Measurements from ENCODE around the gene GDF3. TPM values are rescaled to one million over a fixed set of nuclear protein-coding genes. Genes with fewer than 3 reads are reported as not detected.
"Not testable (repeated sequence)": the region's sequence is repeated elsewhere in the genome, so short reads cannot be mapped to it uniquely, and the experiment has no call there.

GDF3 gene
- total RNA-seq: not detected in 2 replicates

GRCh38 chr12:7695566-7696197, at the start of gene GDF3:
Gene GDF3 (minus strand): TSS chr12:7695775. CDS start chr12:7695728, 47 bp downstream.
- no peak for DNase-seq (ENCODE audit: low read depth)

GRCh38 chr12:7732993-7733392, 37.4 kb upstream of the GDF3 start:
- TF ChIP-seq CTCF (IDR thresholded peaks at IDR 0.05; ENCODE audit: insufficient read depth, low read length, poor library complexity, severe bottlenecking): no peak
- Histone ChIP-seq H3K4me3 (ENCODE audit: low read depth, low read length) (no peak overlapping the region), H3K36me3 (ENCODE audit: control insufficient read depth, insufficient read depth, low read length) (no peaks in the 10 kb centered on the region), H3K27me3 (ENCODE audit: control insufficient read depth, insufficient read depth, low read length) (no peaks in the 10 kb centered on the region)
- no peak for DNase-seq (ENCODE audit: low read depth)

More at GRCh38 chr12:7695566-7696197, at the start of gene GDF3:
- no peak for TF ChIP-seq CTCF (IDR thresholded peaks at IDR 0.05; ENCODE audit: insufficient read depth, low read length, poor library complexity, severe bottlenecking)
- Histone ChIP-seq H3K27me3 (ENCODE audit: control insufficient read depth, insufficient read depth, low read length) (no peaks in the 10 kb centered on the region), H3K4me3 (ENCODE audit: low read depth, low read length) (no peak within 1 kb of the TSS), H3K36me3 (ENCODE audit: control insufficient read depth, insufficient read depth, low read length) (no peaks in the 10 kb centered on the region)

GRCh38 chr12:7731486-7731885, 35.9 kb upstream of the GDF3 start:
- TF ChIP-seq CTCF (IDR thresholded peaks at IDR 0.05; ENCODE audit: insufficient read depth, low read length, poor library complexity, severe bottlenecking): no peak
- Histone ChIP-seq H3K4me3 (ENCODE audit: low read depth, low read length) (no peak overlapping the region), H3K27me3 (ENCODE audit: control insufficient read depth, insufficient read depth, low read length) (no peaks in the 10 kb centered on the region), H3K36me3 (ENCODE audit: control insufficient read depth, insufficient read depth, low read length) (no peaks in the 10 kb centered on the region)
- DNase-seq (ENCODE audit: low read depth): no peak

DNA sequence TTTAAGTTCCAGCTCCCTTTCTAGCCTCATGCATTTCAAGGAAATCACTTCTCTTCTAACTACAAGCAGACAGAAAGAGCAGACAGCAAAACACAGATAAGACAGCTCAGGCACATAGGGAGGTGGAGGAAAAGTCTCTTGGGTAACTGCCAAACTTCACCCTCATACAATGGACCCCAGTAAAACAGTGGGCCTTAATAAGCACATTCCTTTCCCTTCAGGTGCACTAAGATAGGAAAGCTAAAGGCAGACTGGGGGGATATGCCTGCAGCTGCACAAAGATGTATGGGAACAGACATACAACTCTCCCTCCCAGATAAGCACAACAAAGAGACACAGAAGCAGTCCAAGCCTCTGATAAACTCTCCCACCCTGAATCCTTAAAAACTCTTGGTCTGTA, 35.4 kb upstream of the GDF3 start:
- not testable (repeated sequence) for DNase-seq (ENCODE audit: low read depth); H3K4me3 ChIP-seq (ENCODE audit: low read depth, low read length); H3K36me3 ChIP-seq (ENCODE audit: control insufficient read depth, insufficient read depth, low read length); H3K27me3 ChIP-seq (ENCODE audit: control insufficient read depth, insufficient read depth, low read length)

DNA sequence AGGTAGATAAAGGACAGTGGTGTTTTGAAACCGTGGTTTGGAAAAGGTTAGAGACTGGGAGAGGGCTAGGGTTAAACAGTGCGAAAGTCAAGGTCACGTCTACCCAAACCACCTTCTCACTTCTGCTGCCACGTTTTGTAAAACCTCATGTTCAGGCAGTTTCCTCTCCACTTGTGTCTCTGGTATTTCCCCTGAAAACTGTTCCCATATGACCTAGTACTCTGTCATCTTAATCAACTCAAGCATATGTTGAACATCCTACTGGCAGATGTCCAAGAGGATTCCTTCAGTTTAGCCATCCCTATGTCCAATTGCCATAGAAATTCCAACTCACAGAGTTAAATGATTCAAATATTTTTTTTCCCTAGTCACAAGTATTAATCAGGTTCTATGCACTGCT, 34.2 kb upstream of the GDF3 start:
- DNase-seq (ENCODE audit: low read depth): no peak
- no peaks in the 10 kb centered on the region for H3K36me3 ChIP-seq (ENCODE audit: control insufficient read depth, insufficient read depth, low read length)
- no peak overlapping the region for H3K4me3 ChIP-seq (ENCODE audit: low read depth, low read length)
- TF ChIP-seq CTCF (IDR thresholded peaks at IDR 0.05; ENCODE audit: insufficient read depth, low read length, poor library complexity, severe bottlenecking): no peak
- no peaks in the 10 kb centered on the region for H3K27me3 ChIP-seq (ENCODE audit: control insufficient read depth, insufficient read depth, low read length)

DNA sequence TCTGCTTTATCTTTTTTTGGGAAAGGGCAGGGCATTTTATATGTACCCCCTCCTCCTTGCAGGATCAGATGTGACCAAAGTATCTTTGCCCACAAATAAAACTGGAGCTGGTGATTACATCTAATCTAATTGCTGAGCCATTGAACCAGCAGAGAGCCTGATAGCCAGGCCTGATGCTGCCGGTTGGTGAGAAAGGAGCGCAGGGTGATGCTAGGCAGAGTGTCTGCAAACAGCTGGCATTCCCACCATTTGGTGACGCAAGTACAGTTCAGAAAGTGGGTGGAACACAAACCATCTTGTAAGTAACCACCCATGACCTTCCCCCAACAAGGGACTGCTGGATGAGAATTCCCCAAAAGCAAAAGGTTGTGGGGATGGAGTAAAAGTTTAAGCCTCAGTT, 28.4 kb upstream of the GDF3 start:
- no peaks in the 10 kb centered on the region for H3K36me3 ChIP-seq (ENCODE audit: control insufficient read depth, insufficient read depth, low read length)
- no peak for TF ChIP-seq CTCF (IDR thresholded peaks at IDR 0.05; ENCODE audit: insufficient read depth, low read length, poor library complexity, severe bottlenecking)
- H3K4me3 ChIP-seq (ENCODE audit: low read depth, low read length): no peak overlapping the region
- DNase-seq (ENCODE audit: low read depth): no peak
- no peaks in the 10 kb centered on the region for H3K27me3 ChIP-seq (ENCODE audit: control insufficient read depth, insufficient read depth, low read length)

All from kidney epithelial cell (primary cell).